Measurements from ENCODE around the gene KATNB1.
A peak's percentile ranks its signal among the peaks of the same experiment; 100 is the strongest.
"Not testable (repeated sequence)": the region's sequence is repeated elsewhere in the genome, so short reads cannot be mapped to it uniquely, and the experiment has no call there.

KATNB1 gene

DNA sequence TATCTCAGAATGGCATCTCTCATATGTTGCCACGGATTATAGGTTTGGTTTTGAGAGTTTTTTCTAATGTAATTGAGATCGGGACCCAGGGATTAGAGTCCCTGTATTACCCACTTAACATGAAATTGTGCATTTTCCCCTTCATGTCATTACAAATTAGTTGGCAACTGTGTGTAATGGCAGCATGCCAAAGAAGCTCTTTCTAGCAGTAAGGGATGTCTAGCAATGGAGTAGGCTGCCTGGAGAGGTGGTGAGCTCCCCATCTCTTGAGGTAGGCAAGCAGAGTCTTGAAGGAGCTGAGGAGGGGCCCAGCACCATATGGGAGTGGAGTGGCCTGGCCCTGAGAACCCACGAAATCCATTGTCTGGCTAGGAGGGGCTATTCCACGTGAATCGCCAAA is 10.0 kb upstream of the KATNB1 start:
- no peak for DNase-seq (ENCODE audit: low spot score)

DNA sequence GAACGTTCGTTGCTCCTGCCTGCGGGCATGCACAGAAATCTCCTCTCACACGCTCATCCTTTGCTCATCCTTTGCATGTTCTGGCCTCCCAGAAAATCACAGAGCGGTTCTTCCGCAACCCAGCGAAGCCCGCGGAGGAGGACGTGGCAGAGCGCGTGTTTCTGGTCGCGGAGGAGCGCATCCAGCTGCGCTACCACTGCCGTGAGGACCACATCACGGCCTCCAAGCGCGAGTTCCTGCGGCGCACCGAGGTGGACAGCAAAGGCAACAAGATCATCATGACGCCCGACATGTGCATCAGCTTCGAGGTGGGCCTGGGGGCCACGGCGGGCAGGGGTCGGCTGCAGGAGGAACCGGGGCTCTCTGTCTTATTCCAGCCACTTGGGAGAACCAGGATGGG is 9.6 kb upstream of the KATNB1 start:
- DNase-seq (ENCODE audit: low spot score) = no peak

GRCh38 chr16:57726433-57726947 is 9.1 kb upstream of the KATNB1 start:
- DNase-seq (ENCODE audit: low spot score) = no peak

- no peak for DNase-seq (ENCODE audit: low spot score)
These were observed 8.0 kb upstream of the KATNB1 start for GRCh38 chr16:57727610-57728009.

DNA sequence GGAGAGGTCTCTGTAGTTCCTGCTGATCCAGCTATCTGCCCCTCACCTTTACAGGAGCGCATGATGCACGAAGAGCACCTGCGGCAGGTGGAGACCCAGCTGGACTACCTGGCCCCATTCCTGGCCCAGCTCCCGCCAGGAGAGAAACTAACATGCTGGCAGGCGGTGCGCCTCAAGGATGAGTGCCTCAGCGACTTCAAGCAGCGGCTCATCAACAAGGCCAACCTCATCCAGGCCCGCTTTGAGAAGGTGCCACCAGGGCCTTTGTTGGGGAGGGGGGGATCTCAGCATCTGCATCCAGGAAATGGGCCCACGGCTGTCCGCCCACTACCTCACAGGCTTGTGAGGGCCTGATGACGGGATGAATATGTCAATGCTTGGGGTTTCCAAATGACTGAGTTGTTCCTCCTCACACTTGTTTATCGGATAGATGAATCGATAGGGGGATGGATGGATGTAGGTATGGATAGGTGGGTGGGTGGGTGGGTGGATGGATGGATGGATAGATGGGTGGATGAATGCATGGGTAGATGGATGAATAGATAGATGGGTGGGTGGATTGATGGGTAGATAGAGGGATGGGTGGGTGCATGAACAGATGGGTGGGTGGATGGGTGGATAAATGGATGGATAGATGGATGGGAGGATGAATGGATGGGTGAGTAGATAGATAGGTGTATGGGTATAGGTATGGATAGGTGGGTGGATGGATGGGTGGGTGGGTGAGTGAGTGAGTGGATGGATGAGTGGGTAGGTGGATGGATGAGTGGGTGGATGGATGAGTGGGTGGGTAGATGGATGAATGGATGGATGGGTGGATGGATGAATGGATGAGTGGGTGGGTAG is 7.0 kb upstream of the KATNB1 start:
- no peak for DNase-seq (ENCODE audit: low spot score)

- DNase-seq (ENCODE audit: low spot score) = no peak
These were observed 6.4 kb upstream of the KATNB1 start for GRCh38 chr16:57729182-57729484.

GRCh38 chr16:57729852-57730251 is 5.7 kb upstream of the KATNB1 start:
- DNase-seq (ENCODE audit: low spot score) = not testable (repeated sequence)

GRCh38 chr16:57730771-57731730 is 4.5 kb upstream of the KATNB1 start:
- no peak for DNase-seq (ENCODE audit: low spot score)

DNA sequence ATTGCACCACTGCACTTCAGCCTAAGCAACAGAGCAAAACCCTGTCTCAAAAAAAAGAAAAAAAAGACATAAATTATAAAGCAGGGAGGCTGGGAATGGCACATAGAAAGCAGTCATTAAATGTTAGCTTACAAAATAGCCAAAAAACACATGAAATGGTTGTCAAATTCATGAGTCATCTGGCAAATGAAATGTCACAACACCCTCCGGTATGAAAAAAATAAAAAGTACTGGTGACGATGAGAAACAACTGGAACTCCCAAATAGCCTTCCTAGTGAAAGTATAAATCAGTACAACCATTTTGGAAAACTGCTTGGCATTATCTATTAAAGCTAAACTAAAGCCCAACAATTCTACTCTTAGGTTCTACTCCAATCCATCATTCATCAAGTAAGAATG is 3.5 kb upstream of the KATNB1 start:
- DNase-seq (ENCODE audit: low spot score) = no peak

DNA sequence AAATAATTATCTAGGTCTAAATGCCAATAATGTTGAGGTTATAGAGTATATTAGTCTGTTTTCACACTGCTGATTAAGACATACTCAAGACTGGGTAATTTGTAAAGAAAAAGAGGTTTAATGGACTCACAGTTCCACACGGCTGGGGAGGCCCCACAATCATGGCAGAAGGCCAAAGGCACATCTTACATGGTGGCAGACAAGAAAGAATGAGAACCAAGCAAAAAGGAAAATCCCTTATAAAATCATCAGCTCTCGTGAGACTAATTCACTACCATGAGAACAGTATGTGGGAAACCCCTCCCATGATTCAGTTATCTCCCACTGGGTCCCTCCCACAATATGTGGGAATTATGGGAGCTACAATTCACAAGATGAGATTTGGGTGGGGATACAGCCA is 2.9 kb upstream of the KATNB1 start:
- DNase-seq (ENCODE audit: low spot score) = no peak

DNA sequence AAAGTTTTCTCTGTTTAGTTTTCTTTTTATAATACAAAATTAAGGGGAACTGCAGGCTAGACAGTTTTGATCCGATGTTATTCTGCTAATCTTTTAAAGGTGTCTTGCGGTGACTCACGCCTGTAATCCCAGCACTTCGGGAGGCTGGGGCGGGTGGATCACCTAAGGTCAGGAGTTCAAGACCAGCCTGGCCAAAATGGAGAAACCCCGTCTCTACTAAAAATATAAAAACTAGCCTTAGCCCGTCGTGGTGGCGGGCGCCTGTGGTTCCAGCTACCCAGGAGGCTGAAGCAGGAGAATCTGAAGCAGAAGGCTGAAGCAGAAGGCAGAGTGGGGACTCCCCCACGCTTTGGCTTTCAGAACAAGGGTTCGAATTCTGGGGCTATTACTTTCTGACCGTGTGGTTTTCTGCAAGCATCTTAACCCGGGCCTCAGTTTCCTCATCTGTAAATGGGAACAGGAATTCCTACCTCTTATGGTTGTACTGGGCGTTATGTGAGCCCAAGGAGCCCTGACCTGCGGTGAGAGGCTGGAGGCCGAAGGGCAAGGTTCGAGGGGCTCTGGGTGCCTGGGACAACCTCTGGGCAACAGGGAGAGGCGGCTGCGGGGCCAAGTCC is 1.2 kb upstream of the KATNB1 start:
- DNase-seq (ENCODE audit: low spot score) = no peak

GRCh38 chr16:57734925-57735754 is 430 bp upstream of the KATNB1 start:
- peak; percentile 100 for DNase-seq (ENCODE audit: low spot score)

GRCh38 chr16:57736419-57737351 is 1.1 kb downstream of the KATNB1 start:
- peak; percentile 66 for DNase-seq (ENCODE audit: low spot score)

DNA sequence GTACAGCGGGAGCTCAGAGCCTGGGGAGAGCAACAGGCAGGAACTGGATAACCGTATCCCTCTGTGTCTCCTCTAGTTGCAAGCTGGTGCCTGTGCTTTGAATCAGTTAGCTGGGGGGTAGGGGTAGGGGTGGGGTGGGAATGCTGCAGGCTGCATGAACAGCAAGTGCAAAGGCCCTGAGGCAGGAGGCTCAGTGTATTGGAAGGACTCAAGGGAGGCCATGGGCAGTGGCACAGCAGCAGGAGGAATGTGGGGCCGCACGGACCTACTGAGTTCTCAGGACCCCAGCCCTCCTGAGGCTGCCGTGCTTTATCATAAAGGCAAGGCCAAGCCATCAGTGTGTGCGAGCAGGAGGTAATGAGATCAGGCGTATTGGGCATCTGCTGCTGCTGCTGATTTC is 3.3 kb downstream of the KATNB1 start:
- DNase-seq (ENCODE audit: low spot score) = no peak

DNA sequence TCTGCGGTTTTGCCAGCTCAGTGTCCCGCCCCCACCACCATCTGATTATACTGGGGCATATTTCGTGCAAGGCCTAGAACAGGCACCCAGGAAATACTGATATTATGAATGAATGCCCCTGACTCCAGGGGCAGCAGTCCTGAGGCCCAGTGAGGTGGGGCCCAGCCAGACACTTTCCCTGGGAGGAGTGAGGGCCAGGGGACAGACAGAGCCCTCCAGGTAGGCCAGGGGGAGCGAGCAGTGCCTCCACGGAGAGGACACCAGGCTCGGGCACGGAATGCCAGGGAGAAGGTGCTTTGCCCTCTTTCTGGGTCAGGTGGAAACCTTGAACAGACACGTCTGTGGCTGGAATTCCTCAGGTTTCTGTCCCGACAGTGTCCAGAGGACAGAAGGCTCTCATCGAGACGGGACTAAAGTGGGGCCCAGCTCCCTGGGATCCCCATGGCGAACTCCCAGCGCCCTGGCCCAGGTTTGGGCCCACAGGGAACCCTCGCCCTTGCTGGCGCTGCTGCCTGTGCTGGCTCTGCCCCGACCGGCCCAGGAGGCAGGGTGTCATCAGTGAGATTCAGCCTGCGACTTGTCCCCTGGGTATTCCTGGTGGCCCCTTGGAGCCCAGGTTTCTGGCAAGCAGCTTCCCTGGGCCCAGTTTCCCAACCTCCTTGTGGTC is 4.3 kb downstream of the KATNB1 start:
- no peak for DNase-seq (ENCODE audit: low spot score)

GRCh38 chr16:57740423-57741071 is 5.0 kb downstream of the KATNB1 start:
- DNase-seq (ENCODE audit: low spot score) = no peak

DNA sequence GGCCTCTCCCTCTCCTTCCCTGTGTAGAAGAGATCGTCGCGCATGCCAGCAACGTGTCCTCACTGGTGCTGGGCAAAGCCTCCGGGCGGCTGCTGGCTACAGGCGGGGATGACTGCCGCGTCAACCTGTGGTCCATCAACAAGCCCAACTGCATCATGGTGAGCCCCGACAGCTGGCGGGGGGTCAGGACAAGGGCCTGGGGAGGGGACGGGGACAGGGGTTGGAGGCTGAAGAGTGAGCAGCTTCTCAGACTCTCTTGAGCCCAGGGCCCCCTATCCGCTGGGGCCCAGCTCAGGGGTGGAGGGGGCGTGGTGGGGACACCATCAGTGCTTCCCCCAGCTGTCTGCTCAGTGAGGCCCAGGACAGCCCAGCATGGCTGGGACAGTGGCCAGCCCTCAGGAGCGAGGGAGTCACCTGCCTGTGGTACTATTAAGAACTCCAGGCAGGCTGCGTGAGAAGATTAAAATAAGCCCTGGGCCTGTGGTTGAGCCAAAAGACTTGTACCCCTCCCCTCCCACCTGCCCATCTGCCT is 6.2 kb downstream of the KATNB1 start:
- no peak for DNase-seq (ENCODE audit: low spot score)

DNA sequence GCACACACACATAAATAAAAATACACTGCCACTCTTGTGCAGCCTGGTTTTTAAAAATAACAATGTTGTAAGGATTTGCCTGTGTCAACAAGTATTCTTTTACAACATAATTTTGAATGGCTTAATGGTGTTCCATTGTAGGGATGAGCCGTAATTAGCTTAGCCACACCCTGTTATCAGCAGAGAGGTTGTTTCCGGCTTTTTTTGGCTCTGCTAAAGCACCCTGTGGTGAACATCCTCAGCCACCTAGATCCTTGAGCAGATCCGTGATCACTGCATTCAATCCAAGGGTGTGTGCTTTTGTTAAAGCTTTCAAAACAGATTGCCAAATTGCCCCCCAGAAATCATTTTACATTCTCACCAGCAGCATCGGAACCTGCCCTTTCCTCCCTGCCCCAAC is 7.0 kb downstream of the KATNB1 start:
- DNase-seq (ENCODE audit: low spot score) = no peak

- no peak for DNase-seq (ENCODE audit: low spot score)
These were observed 7.9 kb downstream of the KATNB1 start for GRCh38 chr16:57743458-57743857.

Data from SW480 (cell line).